C4-2B (cell line): ENCODE data around the gene ZNF775.

Experiments
- H3K27ac ChIP-seq: fragments of 450-650 bp; 2 replicates; pipeline ENCODE4 v1.5.1; 2017
- ZFX ChIP-seq: fragments of 450-650 bp; IDR thresholded peaks from 2 replicates; pipeline ENCODE4 v1.6.1; 2017
- TF ChIP-seq, protein P1 (sequence below): fragments of 450-650 bp; conservative IDR thresholded peaks from 2 replicates; pipeline ENCODE4 v1.5.1; 2017; ENCODE audit warnings: mild to moderate bottlenecking

ZNF775 gene

DNA sequence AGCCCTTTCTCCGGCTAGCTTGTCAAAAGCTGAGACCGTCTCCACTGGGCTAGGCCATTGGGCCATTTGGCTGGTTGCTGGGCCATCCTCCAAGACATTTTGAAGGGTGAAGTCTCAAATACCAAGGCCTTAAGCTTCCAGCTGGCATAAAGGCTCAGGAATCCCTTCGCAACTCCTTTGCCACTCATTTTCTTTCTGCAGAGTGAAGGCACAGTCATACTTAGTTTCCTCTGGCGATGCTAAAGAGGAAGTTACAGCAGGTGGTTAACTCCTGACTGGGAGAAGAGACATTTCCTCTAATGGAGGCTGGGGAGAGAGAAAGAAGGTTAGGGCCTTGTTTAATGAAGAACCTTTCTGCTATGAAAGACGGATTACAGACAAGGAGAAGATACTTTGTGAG is 15.3 kb upstream of the ZNF775 start:
- TF ChIP-seq, protein P1, sequence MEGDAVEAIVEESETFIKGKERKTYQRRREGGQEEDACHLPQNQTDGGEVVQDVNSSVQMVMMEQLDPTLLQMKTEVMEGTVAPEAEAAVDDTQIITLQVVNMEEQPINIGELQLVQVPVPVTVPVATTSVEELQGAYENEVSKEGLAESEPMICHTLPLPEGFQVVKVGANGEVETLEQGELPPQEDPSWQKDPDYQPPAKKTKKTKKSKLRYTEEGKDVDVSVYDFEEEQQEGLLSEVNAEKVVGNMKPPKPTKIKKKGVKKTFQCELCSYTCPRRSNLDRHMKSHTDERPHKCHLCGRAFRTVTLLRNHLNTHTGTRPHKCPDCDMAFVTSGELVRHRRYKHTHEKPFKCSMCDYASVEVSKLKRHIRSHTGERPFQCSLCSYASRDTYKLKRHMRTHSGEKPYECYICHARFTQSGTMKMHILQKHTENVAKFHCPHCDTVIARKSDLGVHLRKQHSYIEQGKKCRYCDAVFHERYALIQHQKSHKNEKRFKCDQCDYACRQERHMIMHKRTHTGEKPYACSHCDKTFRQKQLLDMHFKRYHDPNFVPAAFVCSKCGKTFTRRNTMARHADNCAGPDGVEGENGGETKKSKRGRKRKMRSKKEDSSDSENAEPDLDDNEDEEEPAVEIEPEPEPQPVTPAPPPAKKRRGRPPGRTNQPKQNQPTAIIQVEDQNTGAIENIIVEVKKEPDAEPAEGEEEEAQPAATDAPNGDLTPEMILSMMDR, result no peak
- no peak for TF ChIP-seq ZFX
- H3K27ac ChIP-seq, result no peak overlapping the region

DNA sequence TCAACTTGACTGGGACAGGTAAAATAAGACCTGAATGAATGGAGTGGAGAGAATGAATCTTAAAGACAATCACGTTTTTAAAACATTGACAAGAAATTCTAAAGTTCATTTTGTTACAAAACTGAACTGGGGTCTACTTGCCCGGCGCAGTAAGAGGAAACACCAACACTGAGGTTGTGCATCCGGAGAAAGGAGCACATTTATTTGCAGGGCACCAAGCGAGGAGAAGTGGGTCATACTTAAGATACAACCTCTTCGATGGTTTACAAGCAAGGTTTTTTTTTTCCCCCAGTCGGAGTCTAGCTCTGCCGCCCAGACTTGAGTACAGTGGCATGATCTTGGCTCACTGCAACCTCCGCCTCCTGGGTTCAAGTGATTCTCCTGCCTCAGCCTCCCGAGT is 13.9 kb upstream of the ZNF775 start:
- TF ChIP-seq ZFX, result no peak
- TF ChIP-seq, protein P1, result no peak
- peak overlapping the region; percentile 22; the same call in 1 of the 2 replicates for H3K27ac ChIP-seq

GRCh38 chr7:150365673-150366398 is 13.3 kb upstream of the ZNF775 start:
- no peak for TF ChIP-seq ZFX
- TF ChIP-seq, protein P1, result no peak
- H3K27ac ChIP-seq, result peak overlapping the region; percentile 22; the same call in 1 of the 2 replicates

GRCh38 chr7:150367677-150368095 is 11.4 kb upstream of the ZNF775 start:
- peak overlapping the region; percentile 97 for H3K27ac ChIP-seq
- TF ChIP-seq, protein P1, result no peak
- no peak for TF ChIP-seq ZFX

- peak within 1 kb of the TSS; percentile 97 for H3K27ac ChIP-seq
- TF ChIP-seq, protein P1, result no peak
- peak; percentile 98 for TF ChIP-seq ZFX
These were observed 10.8 kb upstream of the ZNF775 start, which contains the start of gene REPIN1 for GRCh38 chr7:150368096-150368883. REPIN1 (plus strand) TSS chr7:150368822; CDS start chr7:150369712, 890 bp downstream.

- H3K27ac ChIP-seq, result peak overlapping the region; percentile 97
- peak; percentile 62; the same call in 1 of the 2 replicates for TF ChIP-seq ZFX
- TF ChIP-seq, protein P1, result no peak
These were observed 10.0 kb upstream of the ZNF775 start for GRCh38 chr7:150368884-150369747.
